Astrocyte (in vitro differentiated cells and primary cell): Measurements from ENCODE around the gene GNB1L. TPM values are rescaled to one million over a fixed set of nuclear protein-coding genes. Genes with fewer than 3 reads are reported as not detected.

Experiments
- DNase-seq: peaks from one replicate; pipeline ENCODE4 v3.0.0-alpha.2; 2010; ENCODE audit warnings: low read depth
- FAIRE-seq: peaks from 2 replicates; lab custom pipeline; 2011; peaks lifted over from hg19 to GRCh38; lab: Jason Lieb, UNC
- H2AFZ ChIP-seq: 2 replicates; pipeline ENCODE4 v1.6.0; 2012; ENCODE audit warnings: low read depth, low read length, inconsistent platforms
- H3K27ac ChIP-seq: 2 replicates; pipeline ENCODE4 v1.5.1; 2011; ENCODE audit warnings: low read depth, low read length, inconsistent platforms
- H3K27me3 ChIP-seq: 2 replicates; pipeline ENCODE4 v1.6.0; 2011; ENCODE audit warnings: low read length, inconsistent platforms; ENCODE audit not compliant: insufficient read depth
- H3K36me3 ChIP-seq: 2 replicates; pipeline ENCODE4 v1.5.1; 2011; ENCODE audit warnings: low read length, inconsistent platforms; ENCODE audit not compliant: insufficient read depth
- H3K4me1 ChIP-seq: 2 replicates; pipeline ENCODE4 v1.5.1; 2011; ENCODE audit warnings: low read length, inconsistent platforms; ENCODE audit not compliant: insufficient read depth
- H3K4me2 ChIP-seq: 2 replicates; pipeline ENCODE4 v1.6.0; 2012; ENCODE audit warnings: low read length, inconsistent platforms
- H3K4me3 ChIP-seq: 2 replicates; pipeline ENCODE4 v1.5.1; 2011; ENCODE audit warnings: low read depth, mild to moderate bottlenecking, low read length, inconsistent platforms; ENCODE audit not compliant: insufficient read depth
- H3K79me2 ChIP-seq: 2 replicates; pipeline ENCODE4 v1.6.0; 2012; ENCODE audit warnings: mild to moderate bottlenecking, low read length, inconsistent platforms; ENCODE audit not compliant: insufficient read depth
- H3K9ac ChIP-seq: 2 replicates; pipeline ENCODE4 v1.6.0; 2012; ENCODE audit warnings: mild to moderate bottlenecking, low read length, inconsistent platforms
- H3K9me3 ChIP-seq: 2 replicates; pipeline ENCODE4 v1.5.1; 2012; ENCODE audit warnings: low read depth, mild to moderate bottlenecking, low read length, inconsistent platforms; ENCODE audit not compliant: insufficient read depth
- H4K20me1 ChIP-seq: 2 replicates; pipeline ENCODE4 v1.6.0; 2012; ENCODE audit warnings: low read length, inconsistent platforms; ENCODE audit not compliant: insufficient read depth
- H3K27ac Mint-ChIP-seq: one replicate; pipeline ENCODE4 v1.8.0; 2021; ENCODE audit warnings: mild to moderate bottlenecking, mixed read lengths; ENCODE audit not compliant: unreplicated experiment
- H3K27me3 Mint-ChIP-seq: one replicate; pipeline ENCODE4 v1.8.0; 2021; ENCODE audit warnings: low read depth, mixed read lengths; ENCODE audit not compliant: unreplicated experiment
- H3K36me3 Mint-ChIP-seq: one replicate; pipeline ENCODE4 v1.8.0; 2021; ENCODE audit warnings: low read depth, mixed read lengths; ENCODE audit not compliant: unreplicated experiment
- H3K4me1 Mint-ChIP-seq: one replicate; pipeline ENCODE4 v1.8.0; 2021; ENCODE audit warnings: low read depth, mixed read lengths; ENCODE audit not compliant: unreplicated experiment
- H3K4me3 Mint-ChIP-seq: one replicate; pipeline ENCODE4 v1.8.0; 2021; ENCODE audit warnings: mild to moderate bottlenecking, moderate library complexity, mixed read lengths; ENCODE audit not compliant: unreplicated experiment
- H3K9me3 Mint-ChIP-seq: one replicate; pipeline ENCODE4 v1.8.0; 2021; ENCODE audit warnings: mild to moderate bottlenecking, mixed read lengths; ENCODE audit not compliant: unreplicated experiment
- EZH2 ChIP-seq: IDR thresholded peaks from 2 replicates; pipeline ENCODE4 v1.6.1; 2012; ENCODE audit warnings: mild to moderate bottlenecking, low read length, inconsistent platforms; ENCODE audit not compliant: insufficient read depth
- total RNA-seq: library from RNA; stranded (reverse); gene quantifications from 2 replicates; pipeline ENCODE4 v1.2.1, GENCODE V29; 2021
- TF ChIP-seq, protein P1 (sequence below): IDR thresholded peaks from 2 replicates; pipeline ENCODE4 v1.5.1; 2011; ENCODE audit warnings: low read depth, mild to moderate bottlenecking, inconsistent platforms, low read length, moderate library complexity; ENCODE audit not compliant: insufficient read depth

The GNB1L gene
- total RNA-seq, 1 donor from 2014 or later, result 14.3 TPM

DNA sequence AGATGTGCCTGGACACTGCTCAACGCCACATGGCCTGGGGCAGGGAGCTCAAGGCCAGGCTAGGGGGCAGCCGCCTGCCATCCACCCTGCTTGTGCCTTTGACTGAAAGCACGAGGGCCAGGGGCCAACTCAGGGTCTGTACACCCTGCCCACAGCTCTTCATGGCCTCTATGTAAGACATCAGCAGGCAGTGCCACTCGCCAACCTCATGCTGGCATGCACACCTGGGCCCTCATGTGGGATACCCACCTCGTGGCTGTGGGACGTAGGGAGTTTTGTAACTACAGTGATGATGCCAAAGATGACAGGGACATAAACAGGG is 68.4 kb downstream of the GNB1L start:
- H2AFZ ChIP-seq, result no peak overlapping the region
- FAIRE-seq (no peak), DNase-seq (no peak)
- no peaks in the 10 kb centered on the region for H4K20me1 ChIP-seq
- H3K4me1 Mint-ChIP-seq, result no peaks in the 10 kb centered on the region
- no peak overlapping the region for H3K4me3 ChIP-seq
- peaks cover 8% of the 10 kb centered on the region for H3K27me3 ChIP-seq
- no peak overlapping the region for H3K4me3 Mint-ChIP-seq
- no peak overlapping the region for H3K27ac ChIP-seq
- no peaks in the 10 kb centered on the region for H3K79me2 ChIP-seq
- H3K4me2 ChIP-seq, result no peak overlapping the region
- peaks cover 6% of the 10 kb centered on the region for H3K9me3 ChIP-seq
- H3K9me3 Mint-ChIP-seq, result peaks cover 9% of the 10 kb centered on the region
- peaks cover 22% of the 10 kb centered on the region for H3K36me3 Mint-ChIP-seq
- no peak overlapping the region for H3K9ac ChIP-seq
- no peaks in the 10 kb centered on the region for H3K4me1 ChIP-seq
- peaks cover 9% of the 10 kb centered on the region for H3K27me3 Mint-ChIP-seq
- H3K27ac Mint-ChIP-seq, result no peak overlapping the region
- H3K36me3 ChIP-seq, result no peaks in the 10 kb centered on the region
- TF ChIP-seq EZH2, result no peak
- TF ChIP-seq, protein P1, sequence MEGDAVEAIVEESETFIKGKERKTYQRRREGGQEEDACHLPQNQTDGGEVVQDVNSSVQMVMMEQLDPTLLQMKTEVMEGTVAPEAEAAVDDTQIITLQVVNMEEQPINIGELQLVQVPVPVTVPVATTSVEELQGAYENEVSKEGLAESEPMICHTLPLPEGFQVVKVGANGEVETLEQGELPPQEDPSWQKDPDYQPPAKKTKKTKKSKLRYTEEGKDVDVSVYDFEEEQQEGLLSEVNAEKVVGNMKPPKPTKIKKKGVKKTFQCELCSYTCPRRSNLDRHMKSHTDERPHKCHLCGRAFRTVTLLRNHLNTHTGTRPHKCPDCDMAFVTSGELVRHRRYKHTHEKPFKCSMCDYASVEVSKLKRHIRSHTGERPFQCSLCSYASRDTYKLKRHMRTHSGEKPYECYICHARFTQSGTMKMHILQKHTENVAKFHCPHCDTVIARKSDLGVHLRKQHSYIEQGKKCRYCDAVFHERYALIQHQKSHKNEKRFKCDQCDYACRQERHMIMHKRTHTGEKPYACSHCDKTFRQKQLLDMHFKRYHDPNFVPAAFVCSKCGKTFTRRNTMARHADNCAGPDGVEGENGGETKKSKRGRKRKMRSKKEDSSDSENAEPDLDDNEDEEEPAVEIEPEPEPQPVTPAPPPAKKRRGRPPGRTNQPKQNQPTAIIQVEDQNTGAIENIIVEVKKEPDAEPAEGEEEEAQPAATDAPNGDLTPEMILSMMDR, result no peak

DNA sequence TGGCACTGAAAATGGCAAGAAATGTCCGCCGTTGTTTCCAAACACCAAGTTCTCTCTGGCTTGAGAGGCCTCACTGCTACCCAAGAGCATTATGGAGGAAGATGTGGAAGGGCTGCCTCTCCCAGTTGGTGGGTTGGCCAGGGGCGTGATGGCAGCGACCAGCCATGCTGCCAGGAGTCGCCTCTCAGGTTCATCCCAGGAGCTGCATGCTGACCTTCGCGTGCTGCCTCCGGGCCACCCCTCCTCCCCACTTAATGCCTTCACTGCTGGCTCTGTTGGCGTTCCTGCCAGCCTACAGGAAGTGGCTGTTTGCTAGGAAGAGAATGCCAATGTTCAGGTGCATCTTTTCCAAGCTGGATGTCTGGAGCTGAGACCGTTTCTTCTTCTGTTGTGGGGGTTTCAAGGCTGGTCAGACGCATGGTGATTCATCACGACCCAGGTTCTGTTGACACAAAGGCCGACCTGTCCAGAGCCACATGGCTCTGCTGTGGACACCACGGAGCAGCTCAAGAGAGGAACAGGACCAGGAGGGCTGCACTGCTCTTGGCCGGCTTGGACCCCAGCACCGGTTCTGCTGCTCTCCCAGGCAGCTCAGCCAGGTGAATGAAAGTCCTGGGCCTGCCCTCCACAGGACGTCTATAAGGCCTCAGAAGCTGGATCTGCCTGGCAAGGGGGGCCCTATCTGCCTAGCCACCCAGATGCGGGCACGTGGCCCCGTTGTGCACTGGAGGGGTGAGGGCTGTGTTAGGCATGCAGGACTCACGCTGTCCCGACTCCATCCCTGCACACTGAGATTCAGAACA is 69.0 kb downstream of the GNB1L start:
- Histone ChIP-seq H3K4me2 (no peak overlapping the region), H3K4me1 (no peaks in the 10 kb centered on the region), H3K27ac (no peak overlapping the region), H3K9ac (no peak overlapping the region), H3K36me3 (no peaks in the 10 kb centered on the region), H3K27me3 (peaks cover 8% of the 10 kb centered on the region), H4K20me1 (no peaks in the 10 kb centered on the region), H3K4me3 (no peak overlapping the region), H2AFZ (no peak overlapping the region), H3K9me3 (peaks cover 6% of the 10 kb centered on the region), H3K79me2 (no peaks in the 10 kb centered on the region)
- Mint-ChIP-seq H3K4me3 (no peak overlapping the region), H3K36me3 (peaks cover 22% of the 10 kb centered on the region), H3K27me3 (peaks cover 9% of the 10 kb centered on the region), H3K4me1 (no peaks in the 10 kb centered on the region), H3K27ac (no peak overlapping the region), H3K9me3 (peaks cover 7% of the 10 kb centered on the region)
- no peak for DNase-seq
- FAIRE-seq, result no peak
- TF ChIP-seq, protein P1, result no peak
- no peak for TF ChIP-seq EZH2
